HG03558 (cell line): ENCODE results near the gene KANK4.

Experiments
- ATAC-seq: cut with Tn5 transposase; IDR thresholded peaks from one replicate; pipeline ENCODE4 v1.9.1; 2021; ENCODE audit warnings: moderate number of reproducible peaks; ENCODE audit not compliant: unreplicated experiment; ENCODE audit errors: extremely low read depth

The KANK4 gene

DNA sequence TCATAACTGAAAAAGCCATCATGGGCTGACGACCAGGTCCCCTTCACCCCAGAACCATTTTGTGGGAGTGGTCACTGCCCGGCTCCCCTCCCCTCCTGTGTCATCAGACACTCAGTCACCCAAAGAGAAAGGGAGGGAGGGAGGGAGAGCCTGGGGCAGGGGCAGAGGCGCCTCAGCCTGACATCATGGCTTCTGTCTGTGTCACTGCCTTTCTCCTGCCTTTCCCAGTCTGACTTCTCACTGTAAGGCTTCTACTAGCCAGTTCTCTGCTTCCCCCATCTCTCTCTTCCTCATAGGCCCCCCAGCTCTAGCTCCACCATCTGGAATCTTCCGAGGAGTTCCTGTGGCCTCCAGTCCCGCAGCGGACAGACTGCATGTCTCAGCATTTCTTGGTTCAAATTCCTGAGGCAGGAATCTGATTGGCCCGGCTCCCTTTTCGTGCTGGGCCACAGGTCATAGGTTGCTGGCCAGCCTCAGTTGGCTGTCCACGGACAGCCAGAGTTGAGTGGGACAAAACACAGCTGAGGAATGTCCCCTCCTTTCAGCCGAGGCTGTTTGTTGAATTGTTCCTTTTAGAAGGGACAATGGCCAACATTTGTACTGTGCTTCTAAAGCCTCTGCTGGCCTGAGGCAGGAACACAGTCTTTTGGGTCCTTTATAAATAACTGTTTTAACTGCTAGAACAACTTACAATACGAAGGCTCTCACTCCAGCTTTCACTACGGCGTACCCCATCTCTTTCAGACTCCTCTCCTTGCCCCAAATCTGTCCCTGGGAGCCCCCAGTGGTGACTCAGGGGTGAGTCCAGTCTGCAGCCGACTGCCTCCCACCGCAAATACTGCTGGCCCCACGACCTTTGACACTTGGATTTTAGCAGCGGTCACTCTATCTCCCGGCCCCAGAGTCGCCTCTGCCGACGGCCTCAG, 18.7 kb upstream of the KANK4 start:
- no peak for ATAC-seq

DNA sequence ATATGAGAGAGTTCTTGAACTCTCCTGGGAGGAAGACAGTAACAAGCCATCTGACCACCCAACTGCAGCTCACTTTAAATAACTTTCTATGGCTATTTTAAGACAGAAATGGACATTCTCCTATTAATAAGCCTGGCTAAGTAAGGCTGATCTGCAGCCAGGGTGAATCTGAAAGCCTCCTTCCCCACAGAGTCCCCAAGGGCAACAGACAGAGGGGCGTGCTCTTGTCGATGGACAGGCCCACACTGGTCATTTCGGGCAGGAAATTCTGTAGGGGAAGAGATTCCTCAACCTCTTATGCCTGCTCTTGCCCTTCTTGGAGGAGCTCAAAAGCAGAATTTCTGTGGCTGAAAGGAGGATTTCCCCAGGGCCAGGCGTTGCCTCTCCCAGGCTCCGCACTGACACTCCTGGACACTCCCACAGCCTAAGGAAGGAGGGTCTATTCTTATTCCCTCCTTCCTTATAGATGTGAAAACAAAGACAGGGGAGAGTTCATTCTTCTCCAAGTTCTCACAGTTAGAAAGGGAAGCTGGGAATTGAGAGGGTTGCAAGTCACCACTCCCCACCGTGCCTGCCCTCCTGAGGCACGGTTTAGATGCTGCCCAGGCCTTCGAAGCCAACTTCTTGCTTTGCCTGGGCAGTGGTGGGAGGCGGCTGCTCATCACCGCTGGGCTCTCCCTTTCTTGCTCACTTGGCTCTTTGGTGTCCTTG, 17.9 kb upstream of the KANK4 start:
- ATAC-seq, result no peak

DNA sequence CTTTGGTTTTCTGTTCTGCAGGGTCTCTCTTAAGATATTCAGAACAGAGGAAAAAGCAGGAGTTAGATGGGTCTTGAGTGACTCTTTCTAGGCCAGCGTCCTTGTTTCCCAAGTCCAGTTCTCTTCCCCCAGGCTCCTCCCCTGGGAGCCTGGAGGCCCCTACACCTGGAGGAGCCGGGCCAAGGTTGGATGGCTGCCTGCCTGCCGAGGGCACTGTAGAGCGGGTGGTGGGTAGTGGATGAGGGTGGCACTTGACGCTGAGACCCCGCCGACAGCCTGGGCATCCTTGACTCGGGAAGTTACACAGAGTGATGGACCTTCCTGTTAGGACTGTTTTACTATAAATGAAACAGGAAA, 17.4 kb upstream of the KANK4 start:
- ATAC-seq, result no peak

DNA sequence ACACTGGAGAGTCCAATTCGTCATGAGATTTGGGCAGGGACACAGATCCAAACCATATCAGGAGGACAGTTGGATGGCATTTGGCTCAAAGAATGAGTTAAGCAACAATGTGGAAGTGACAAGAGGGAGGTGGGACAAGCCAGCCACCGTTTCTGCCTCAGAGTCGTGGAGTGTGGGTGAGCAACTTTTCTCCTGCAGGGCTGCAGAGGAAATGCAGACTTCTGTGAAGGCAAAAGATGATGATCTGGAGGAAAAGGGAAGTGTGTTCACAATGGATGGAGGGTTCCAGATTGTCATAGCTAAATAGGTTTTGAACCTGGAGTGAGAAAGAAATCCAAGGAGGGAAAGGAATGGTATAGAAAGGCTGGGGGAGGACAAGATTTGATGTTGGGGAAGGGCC, 16.4 kb upstream of the KANK4 start:
- ATAC-seq, result no peak

DNA sequence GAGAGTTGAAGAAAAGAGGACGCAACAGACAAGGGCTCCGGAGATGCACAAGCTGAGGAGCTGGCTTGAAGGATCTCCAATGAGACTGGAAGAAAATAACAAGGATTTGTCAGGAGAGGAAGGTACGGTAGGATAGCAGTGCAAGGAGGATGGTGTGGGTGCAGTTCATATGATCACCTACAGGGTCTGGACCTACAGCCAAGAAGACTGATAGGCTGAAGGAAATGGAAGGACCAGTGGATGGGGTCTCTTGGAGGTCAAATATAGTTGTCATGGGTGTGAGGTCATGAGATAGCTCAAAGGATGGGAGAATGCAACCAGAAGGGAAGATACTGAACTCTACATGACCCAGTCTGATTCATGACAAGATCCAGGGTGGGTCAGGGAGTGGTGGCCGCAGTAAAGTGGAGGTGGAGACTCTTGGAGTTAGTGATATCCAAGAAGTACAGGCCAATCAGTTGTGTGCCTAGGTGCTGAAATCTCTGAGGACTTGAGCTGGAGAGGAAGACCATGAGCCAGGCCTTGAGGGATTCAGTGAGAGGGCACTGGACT, 15.3 kb upstream of the KANK4 start:
- no peak for ATAC-seq

DNA sequence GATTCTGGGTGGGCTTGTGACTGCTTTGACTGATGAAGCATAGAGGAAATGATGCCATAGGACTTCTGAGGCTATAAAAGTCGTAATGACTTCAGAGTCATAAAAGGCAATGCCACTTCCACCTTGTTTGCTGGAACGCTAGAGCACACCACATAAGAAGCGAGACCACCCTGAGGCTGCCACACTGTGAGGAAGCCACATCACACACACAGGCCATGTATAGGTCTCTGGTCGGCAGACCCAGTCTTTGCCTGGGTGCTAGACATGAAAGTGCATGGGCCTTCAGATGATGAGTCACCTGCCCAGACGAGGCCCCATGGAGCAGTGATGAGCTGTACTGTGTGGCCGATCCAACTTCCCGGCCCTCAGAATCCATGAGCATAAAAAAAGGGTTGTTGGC, 14.2 kb upstream of the KANK4 start:
- no peak for ATAC-seq

DNA sequence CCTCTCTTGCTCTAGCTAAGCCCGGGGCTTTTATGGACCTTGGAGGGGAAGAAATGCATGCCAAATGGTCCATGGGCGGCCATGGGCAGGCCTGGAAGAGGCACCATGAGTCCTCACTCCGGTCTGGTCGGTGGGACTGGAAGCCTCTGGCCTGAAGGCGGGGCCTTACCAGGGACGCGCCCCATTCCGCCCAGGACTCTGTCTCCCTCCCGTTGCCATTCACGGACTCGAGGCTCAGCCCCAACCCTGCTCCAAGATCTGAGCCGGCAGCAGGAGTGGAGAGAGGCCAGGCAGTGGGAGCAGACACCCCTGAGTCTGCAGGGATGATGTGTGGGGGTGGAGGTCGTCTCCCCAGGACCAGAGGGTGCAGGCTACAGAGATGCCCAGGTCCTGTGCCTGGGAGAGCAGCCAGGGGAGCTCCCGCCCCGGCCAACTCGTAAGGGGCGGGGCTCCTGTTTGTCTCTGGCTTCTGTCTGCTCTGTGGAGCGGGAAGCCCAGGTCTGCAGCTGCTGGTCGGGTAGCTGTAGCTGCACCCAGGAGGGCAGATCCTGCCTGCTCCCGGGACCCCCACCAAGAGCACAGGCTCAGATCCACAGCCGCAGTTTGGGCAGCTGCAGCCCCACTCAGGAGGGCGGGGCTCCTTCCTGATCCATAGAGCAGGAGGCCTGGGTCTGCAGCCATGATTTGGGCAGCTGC, 8.3 kb upstream of the KANK4 start:
- ATAC-seq, result no peak

DNA sequence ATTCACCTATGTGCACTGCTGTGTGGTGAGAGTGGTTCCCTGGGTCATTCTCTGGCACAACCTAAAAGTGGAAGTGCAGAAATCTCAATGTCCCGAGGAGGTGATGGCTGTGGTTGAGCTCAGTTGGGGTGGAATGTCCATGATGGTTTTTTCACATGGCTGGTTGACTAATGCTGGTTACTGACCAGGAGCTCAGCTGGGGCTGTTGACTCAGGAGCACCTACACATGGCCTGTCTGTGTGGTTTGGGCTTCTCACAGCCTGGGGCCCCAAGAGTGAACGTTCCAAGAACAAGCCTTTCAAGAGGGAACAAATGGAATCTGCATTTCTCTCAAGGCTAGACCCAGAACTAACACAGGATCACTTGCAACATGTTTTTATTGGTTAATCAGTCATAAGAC, 6.4 kb upstream of the KANK4 start:
- no peak for ATAC-seq

DNA sequence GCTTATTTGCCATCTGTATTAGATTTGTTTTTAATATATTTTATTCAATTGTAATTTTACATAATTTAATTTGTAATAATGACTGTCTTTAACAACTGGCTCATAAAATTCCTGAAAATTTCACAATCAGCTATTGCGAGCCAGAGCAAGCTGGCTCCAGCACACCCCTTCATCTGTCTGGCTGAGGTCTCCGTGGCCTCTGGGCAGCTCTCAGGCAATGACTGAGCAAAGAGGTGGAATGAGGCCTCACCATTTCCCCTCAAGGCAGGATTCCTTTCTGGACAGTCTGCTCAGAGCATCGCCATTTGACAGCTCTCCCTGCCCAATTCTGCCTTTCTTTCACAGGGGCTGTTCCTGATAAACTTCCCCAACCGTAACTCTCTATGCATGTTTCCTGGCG, 5.8 kb upstream of the KANK4 start:
- ATAC-seq, result no peak

DNA sequence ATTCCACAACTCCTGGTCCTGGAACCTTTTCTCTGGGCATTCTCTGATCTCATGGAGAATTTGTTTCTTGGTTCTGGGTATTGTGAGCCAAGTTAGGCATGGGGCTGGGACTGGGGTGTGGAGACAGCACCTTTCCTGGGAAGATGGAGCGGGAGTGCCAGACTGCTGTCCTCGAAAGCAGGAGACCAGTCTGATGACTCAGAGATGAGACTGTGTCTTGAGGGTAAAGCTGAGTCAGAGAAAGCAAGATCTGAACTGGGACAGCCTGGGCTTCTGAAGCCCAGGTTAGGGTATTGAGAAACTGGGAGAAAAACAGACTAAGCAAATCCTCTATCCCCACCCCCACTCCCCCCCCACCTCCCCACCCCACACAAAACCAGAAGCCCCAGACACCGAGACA, 2.2 kb upstream of the KANK4 start:
- ATAC-seq, result no peak

DNA sequence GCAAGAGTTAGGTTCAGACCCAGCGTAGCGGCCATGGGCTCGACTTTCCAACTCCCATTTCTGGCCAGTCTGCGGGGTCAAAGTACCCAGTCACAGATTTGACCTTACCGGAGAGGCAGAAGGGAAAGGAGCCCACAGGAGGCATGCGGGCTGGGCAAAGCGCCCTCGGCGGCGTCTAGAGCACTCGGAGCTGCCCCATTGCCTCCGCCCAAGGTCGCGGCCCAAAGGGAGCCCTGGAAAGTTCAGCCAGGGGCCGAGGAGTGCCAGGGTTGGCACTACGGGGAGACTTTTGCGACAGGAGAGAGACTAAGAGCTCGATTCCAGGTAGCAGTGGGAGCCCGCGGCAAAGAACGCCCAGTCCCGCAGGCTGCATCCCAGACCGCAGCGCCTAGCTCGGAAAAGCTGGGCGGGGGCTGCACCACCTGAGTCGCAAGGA, 896 bp downstream of the KANK4 start:
- ATAC-seq, result no peak

DNA sequence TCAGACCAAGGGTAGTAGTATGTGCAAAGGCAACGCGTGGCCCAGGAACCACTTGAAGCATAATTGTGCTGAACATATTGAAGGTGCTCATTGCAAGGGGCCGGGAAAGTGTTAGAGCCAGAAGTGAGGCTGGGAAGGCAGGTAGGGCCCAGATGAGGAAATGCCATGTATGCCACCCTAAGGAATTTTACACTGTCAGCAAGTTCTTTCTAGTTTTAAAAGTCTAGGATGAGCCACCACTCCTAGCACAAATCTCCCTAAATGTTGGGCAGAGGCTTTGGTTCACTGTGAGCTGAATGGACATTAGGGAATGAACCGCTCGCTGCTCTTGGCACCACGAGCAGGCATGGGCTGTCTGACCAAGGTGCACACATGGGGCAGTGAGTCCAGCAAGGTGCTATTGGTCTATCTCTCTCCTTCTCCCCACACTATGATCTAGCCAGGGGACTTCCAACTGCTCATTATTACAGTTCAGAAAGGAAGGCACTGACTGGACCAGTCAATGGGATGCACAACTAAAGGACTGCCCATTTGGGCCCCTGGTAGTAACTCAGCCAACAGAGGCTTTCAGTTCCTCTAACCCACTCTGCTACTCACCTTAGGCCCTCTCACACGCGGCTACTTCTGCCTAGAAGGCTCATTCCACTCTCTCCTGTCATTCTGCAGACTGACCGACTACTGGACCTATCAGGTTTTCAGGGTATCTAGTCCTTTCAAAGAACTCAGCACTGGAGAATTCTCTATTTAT, 2.0 kb downstream of the KANK4 start:
- ATAC-seq, result no peak

DNA sequence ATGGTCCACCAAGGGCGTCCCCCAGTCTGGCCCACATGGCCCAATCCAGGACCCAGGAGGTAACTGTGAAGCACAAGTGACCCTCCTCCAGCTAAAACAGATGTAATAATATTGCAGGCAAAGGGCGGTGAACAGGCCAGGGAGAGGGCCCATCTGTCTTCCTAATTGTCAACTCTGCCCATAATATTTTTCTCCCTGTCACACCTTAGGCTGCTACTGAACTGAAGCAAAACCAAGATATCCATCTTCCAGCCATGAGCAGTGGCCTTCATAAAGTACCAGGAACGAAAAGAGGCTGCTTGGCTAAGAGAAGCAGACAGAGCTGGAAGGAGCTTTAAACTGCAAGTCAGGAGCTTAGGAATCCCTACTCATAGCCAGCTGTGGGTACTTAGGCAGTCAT, 3.1 kb downstream of the KANK4 start:
- ATAC-seq, result no peak

DNA sequence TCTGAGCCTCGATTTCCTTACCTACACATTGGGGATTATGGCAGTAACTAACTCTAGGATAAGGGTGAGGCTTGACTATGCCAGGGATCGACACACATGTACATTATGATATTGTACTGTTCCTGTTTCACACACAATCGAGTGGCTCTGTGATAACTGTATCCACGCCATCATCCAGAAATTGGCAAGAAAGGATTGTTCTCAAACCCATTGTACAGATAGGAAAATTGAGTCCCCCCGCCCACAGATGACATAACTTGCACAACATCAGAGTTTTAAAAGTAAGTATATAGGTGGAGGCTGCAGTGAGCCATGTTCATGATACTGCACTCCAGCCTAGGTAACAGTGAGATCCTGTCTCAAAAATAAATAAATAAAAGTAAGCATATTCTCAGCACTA, 3.8 kb downstream of the KANK4 start:
- no peak for ATAC-seq

DNA sequence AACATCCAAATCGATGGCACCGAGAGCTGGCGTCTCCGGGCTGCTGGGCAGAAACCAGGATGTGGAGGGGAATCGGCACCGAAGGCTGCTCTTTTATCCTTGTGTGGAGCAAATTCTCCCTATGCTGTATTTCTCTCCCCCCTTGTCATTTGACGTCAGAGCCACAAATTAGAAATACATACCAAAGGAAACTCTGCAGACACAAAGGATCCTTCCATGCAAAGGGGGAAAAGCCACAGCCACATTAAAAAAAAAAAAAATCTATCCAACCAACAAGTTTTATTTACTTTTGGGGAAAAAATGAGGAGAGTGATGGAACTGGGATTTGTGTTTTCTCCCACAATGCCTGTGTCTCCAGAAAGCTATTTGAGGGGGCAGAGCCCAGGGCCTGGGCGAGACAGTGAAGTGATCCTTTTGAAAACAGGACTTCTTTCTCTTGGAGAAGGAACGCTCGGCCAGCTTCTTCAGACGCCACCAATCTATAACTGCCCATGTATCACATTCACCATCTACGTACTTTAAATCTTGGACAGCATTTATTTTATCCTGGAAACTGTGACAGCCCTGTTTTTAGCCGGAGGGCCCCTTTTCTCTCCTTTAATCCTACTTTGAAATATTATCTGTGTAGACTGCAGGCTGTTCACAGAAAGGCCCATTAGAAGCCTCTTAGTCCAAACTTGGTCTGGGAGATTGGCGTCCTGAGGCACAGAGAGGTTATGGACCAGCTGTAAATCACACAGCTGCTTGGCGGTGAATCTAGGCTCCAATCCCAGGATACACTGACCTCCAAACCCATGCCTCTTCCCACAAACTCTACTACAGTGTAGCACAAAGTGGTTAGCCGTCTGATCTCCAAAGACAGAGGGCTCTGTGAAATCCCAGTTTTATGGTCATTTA, 4.5 kb downstream of the KANK4 start:
- ATAC-seq, result no peak

DNA sequence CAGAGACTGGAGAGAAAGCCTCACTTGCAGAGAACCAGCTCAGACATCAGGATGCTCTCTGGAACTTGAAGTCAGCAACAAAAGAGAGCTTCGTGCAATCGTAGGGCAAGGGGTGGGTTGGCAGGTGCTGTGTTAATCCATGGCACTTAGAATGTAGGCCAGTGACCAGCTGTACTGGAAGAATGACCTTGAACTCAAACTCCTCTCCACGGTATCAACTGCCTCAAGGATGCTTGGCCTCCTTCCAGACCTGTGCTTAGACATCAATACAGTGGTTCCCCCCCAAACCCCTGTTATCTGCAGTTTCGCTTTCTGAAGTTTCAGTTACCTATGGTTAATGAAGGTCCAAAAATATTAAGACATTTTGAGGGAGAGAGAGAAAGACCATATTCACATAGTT, 6.5 kb downstream of the KANK4 start:
- no peak for ATAC-seq

DNA sequence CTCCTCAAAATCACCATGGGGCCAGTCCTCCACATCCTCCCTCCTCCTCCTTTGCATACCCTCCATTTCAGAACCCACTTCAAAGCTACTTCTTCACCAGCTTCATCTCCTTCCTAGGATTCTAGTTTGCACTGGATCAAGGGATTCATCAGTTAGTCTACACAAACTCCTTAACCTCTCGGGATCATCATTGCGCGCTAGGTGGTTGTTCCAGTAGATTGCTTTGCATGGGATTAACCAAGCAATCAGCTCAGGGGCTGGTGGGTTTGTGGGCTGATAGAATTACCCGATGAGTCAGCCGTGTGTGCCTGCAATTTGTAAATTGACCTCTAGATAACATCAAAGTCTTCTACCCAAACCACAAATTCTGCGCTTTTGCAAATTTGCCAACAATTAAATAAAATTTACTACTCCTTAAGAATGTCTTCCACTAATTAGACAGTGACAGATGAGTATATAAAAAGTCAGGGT, 7.7 kb downstream of the KANK4 start:
- no peak for ATAC-seq

DNA sequence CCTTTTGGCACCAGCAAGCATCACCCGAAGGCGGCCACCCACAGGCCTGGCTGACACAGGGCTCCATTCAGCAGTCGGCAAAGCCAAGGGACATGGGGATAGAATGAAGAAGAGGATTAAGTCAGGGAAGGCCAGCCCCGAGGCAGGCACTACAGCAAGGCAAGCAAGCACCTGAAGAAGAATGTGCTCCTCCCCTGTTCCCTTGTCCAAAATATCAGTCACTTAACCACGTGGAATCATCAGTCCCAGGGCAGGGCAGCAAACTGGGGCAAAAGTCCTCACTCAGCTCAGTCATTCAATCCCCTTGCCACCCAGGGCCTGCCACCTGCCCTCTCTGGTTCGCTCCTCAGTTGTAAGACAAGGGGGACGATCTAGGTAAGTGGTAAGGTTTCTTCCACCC, 9.3 kb downstream of the KANK4 start:
- ATAC-seq, result no peak

DNA sequence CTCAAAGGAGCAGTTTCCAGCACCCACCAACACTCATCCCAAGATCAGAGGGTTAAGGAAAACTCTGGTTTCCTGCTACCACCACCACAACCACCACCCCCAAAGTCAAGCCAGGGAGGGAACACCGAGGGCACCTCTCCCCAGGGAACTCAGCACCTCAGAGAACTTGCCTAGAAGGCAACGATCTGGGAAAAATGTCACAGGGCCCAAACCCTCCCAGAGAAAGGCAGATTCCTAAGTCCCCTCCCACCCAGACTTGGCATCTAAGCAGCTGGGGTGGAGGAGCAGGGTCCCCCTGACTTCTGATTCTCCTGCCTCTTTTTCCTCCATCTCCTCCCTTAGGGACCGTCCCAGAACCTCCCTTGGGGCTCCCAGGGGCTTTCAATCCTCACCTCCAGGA, 10.6 kb downstream of the KANK4 start:
- no peak for ATAC-seq
